ENCODE measurements around the gene UCKL1.

DNA sequence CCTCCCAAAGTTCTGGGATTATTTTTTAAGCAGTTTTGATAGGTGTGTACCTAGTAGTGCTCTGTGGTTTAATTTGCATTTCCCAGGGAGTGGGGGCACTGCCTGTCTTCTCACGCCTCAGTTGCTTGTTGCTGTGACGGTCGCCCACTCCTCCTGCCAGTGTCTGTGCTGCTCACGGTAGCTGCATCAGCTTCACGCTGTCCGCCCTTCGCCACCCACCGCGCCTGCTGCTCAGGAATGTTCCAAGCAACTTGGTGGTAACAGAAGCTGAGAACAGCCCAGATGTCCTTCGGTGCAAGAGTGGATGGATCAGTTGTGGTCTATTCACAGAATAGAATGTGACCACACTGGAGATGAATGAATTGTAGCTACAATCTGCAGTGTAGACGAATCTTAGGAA is 38.4 kb downstream of the UCKL1 start:
- TF ChIP-seq, protein P1, sequence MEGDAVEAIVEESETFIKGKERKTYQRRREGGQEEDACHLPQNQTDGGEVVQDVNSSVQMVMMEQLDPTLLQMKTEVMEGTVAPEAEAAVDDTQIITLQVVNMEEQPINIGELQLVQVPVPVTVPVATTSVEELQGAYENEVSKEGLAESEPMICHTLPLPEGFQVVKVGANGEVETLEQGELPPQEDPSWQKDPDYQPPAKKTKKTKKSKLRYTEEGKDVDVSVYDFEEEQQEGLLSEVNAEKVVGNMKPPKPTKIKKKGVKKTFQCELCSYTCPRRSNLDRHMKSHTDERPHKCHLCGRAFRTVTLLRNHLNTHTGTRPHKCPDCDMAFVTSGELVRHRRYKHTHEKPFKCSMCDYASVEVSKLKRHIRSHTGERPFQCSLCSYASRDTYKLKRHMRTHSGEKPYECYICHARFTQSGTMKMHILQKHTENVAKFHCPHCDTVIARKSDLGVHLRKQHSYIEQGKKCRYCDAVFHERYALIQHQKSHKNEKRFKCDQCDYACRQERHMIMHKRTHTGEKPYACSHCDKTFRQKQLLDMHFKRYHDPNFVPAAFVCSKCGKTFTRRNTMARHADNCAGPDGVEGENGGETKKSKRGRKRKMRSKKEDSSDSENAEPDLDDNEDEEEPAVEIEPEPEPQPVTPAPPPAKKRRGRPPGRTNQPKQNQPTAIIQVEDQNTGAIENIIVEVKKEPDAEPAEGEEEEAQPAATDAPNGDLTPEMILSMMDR (IDR thresholded peaks at IDR 0.05), result no peak
- TF ChIP-seq POLR2AphosphoS5 (IDR thresholded peaks at IDR 0.05; ENCODE audit: low read depth, low read length), result no peak
- TF ChIP-seq SIN3A (IDR thresholded peaks at IDR 0.05; ENCODE audit: borderline replicate concordance, insufficient read depth, low read depth, low read length), result no peak
- TF ChIP-seq TCF7L2 (IDR thresholded peaks at IDR 0.05; ENCODE audit: low read depth, low read length), result no peak
- TF ChIP-seq, protein P2, sequence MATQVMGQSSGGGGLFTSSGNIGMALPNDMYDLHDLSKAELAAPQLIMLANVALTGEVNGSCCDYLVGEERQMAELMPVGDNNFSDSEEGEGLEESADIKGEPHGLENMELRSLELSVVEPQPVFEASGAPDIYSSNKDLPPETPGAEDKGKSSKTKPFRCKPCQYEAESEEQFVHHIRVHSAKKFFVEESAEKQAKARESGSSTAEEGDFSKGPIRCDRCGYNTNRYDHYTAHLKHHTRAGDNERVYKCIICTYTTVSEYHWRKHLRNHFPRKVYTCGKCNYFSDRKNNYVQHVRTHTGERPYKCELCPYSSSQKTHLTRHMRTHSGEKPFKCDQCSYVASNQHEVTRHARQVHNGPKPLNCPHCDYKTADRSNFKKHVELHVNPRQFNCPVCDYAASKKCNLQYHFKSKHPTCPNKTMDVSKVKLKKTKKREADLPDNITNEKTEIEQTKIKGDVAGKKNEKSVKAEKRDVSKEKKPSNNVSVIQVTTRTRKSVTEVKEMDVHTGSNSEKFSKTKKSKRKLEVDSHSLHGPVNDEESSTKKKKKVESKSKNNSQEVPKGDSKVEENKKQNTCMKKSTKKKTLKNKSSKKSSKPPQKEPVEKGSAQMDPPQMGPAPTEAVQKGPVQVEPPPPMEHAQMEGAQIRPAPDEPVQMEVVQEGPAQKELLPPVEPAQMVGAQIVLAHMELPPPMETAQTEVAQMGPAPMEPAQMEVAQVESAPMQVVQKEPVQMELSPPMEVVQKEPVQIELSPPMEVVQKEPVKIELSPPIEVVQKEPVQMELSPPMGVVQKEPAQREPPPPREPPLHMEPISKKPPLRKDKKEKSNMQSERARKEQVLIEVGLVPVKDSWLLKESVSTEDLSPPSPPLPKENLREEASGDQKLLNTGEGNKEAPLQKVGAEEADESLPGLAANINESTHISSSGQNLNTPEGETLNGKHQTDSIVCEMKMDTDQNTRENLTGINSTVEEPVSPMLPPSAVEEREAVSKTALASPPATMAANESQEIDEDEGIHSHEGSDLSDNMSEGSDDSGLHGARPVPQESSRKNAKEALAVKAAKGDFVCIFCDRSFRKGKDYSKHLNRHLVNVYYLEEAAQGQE (IDR thresholded peaks at IDR 0.05; ENCODE audit: insufficient read depth in 1 of 2, low read depth in 2 of 2, low read length in 1 of 2), result no peak
